Inflammatory macrophage (primary cell): ENCODE data around the gene IL21R.

Experiments used
- DNase-seq, 2 donors: peaks; one replicate each; pipeline ENCODE4 v3.0.0-alpha.2; 2020 to 2022

The IL21R gene

DNA sequence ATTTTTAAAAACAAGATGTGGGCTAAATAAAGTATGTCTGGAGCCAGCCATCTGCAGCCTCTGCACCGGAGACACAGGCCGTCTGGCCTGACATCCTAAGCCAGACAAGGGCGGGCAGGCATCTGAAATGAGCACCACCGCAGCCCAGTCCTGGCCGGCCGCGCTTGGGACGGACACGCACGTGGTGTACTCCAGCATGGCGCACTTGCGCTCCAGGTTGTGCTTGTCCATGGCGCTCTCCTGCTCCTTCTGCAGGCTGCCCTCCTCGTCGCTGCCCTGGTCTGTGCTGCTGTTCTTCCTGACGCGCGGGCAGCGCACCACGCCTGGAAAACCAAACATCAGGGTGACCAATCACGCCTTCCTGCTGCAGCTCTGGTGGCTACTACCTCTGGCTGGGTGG lies 87.4 kb downstream of the IL21R start:
- no peak for DNase-seq

GRCh38 chr16:27489906-27490305 lies 87.9 kb downstream of the IL21R start:
- no peak for DNase-seq

- no peak for DNase-seq
These were observed 90.1 kb downstream of the IL21R start for GRCh38 chr16:27491894-27492587.

- DNase-seq = no peak
These were observed 90.6 kb downstream of the IL21R start for GRCh38 chr16:27492588-27492979.

GRCh38 chr16:27495191-27495590 lies 93.2 kb downstream of the IL21R start:
- no peak for DNase-seq

DNA sequence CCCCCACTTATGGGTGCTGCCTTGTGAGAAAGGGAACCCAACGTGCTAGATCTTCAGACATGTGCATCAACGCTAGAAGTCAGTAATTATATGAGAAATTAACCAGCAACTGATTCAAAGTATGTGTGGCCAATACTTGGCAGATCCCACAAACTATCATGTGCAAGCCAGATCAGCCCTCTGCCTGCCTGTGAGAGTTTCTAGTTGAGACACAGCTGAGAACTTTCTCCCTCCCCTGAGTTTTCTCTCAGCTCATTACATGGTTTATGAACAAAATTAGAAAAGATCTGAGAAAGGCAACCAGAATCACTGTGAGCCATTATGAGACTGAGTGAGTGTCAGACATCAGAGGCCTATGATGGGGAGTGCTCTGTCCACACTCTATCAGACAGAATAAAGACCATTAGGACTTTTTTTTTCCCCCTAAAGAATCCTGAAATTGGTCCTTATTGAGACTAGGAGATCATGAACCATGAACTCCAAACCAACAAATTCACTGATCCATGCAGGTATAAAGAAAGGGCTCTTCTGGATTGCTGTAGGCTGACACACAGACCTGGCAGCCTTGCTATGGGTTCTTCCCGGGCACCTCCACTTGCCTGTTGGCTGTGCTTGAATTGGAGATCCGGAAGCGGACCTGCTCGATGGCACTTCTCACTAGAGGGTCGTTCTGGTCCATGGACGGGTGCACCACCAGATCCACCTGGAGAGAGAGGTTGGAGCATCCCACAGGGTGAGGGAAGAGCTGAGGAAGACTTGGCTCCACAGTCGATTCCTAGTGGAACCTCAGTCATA lies 96.3 kb downstream of the IL21R start:
- no peak for DNase-seq

GRCh38 chr16:27498916-27499658 lies 97.1 kb downstream of the IL21R start:
- DNase-seq = no peak

DNA sequence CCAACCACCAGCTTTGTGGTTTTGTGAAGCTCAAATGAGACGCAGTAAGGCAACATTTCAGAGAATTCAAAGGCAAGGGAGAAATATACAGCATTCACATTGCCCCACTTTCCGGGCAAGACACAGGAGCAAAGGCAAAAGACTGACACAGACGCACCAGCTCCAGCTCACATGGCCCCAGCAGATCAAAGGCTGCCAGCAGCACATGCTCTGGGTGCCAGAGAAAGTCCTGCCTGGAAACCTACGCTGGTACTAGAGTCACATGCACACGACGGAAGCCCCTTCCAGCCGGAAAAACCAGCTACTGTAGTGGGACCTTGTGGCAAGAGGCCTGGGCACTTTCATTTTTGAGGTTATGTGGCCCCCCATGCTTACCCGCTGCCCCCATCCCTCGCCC lies 97.7 kb downstream of the IL21R start:
- DNase-seq = no peak

GRCh38 chr16:27500801-27501200 lies 98.8 kb downstream of the IL21R start:
- DNase-seq = no peak
